Loucy (cell line): Measurements from ENCODE around the gene LGALS7B.
"Not testable (repeated sequence)": the region's sequence is repeated elsewhere in the genome, so short reads cannot be mapped to it uniquely, and the experiment has no call there.

Source experiments
- H2AFZ ChIP-seq: fragments of 200-600 bp; sonication (generic); 2 replicates; pipeline ENCODE4 v1.6.0; 2016; ENCODE audit warnings: antibody characterized with exemption, mild to moderate bottlenecking, low read length, moderate library complexity
- H3F3A ChIP-seq: fragments of 200-600 bp; 2 replicates; pipeline ENCODE4 v1.6.0; 2016; ENCODE audit warnings: antibody characterized with exemption, low read depth, mild to moderate bottlenecking
- H3K27me3 ChIP-seq: fragments of 200-600 bp; sonication (generic); 2 replicates; pipeline ENCODE4 v1.6.1; 2014; ENCODE audit warnings: low read length, mild to moderate bottlenecking; ENCODE audit not compliant: insufficient read depth, poor library complexity, severe bottlenecking
- H3K36me3 ChIP-seq: fragments of 200-600 bp; sonication (generic); 2 replicates; pipeline ENCODE4 v1.6.1; 2016; ENCODE audit warnings: low read length; ENCODE audit not compliant: insufficient read depth
- H3K4me1 ChIP-seq: fragments of 200-600 bp; sonication (generic); 2 replicates; pipeline ENCODE4 v1.5.1; 2014; ENCODE audit warnings: low read length, mild to moderate bottlenecking; ENCODE audit not compliant: insufficient read depth, poor library complexity, severe bottlenecking
- H3K4me2 ChIP-seq: fragments of 200-600 bp; sonication (generic); 2 replicates; pipeline ENCODE4 v1.6.0; 2014; ENCODE audit warnings: antibody characterized with exemption, low read length, low read depth, mild to moderate bottlenecking; ENCODE audit not compliant: poor library complexity, severe bottlenecking
- H3K4me3 ChIP-seq: fragments of 200-600 bp; sonication (generic); 2 replicates; pipeline ENCODE4 v1.5.1; 2014; ENCODE audit warnings: low read length, mild to moderate bottlenecking, mixed read lengths; ENCODE audit not compliant: poor library complexity, severe bottlenecking
- H3K79me2 ChIP-seq: fragments of 200-600 bp; sonication (generic); 2 replicates; pipeline ENCODE4 v1.6.1; 2014; ENCODE audit warnings: low read length; ENCODE audit not compliant: insufficient read depth
- H3K9ac ChIP-seq: fragments of 200-600 bp; sonication (generic); 2 replicates; pipeline ENCODE4 v1.6.0; 2014; ENCODE audit warnings: mild to moderate bottlenecking, low read depth, low read length, moderate library complexity; ENCODE audit not compliant: poor library complexity, severe bottlenecking
- H3K9me2 ChIP-seq: fragments of 200-600 bp; sonication (generic); replicated peaks from 2 replicates; pipeline ENCODE4 v1.6.1; 2016; ENCODE audit warnings: low read depth, low read length, mixed read lengths
- H3K9me3 ChIP-seq: fragments of 200-600 bp; sonication (generic); 2 replicates; pipeline ENCODE4 v1.6.1; 2014; ENCODE audit warnings: mild to moderate bottlenecking, antibody characterized with exemption, low read length, low read depth; ENCODE audit not compliant: insufficient read depth
- H4K20me1 ChIP-seq: fragments of 200-600 bp; sonication (generic); 2 replicates; pipeline ENCODE4 v1.6.0; 2014; ENCODE audit warnings: antibody characterized with exemption, low read length, mild to moderate bottlenecking; ENCODE audit not compliant: insufficient read depth, poor library complexity, severe bottlenecking
- CTCF ChIP-seq: fragments of 200-600 bp; sonication (generic); conservative IDR thresholded peaks from 2 replicates; pipeline ENCODE4 v1.5.1; 2014; ENCODE audit warnings: mild to moderate bottlenecking, antibody characterized with exemption, low read length
- EZH2phosphoT487 ChIP-seq: fragments of 200-600 bp; IDR thresholded peaks from 2 replicates; pipeline ENCODE4 v1.6.1; 2018; ENCODE audit warnings: antibody characterized with exemption, mild to moderate bottlenecking, moderate library complexity, borderline replicate concordance

The LGALS7B gene

GRCh38 chr19:38784224-38784623, 4.8 kb upstream of the LGALS7B start:
- TF ChIP-seq CTCF (no peak), EZH2phosphoT487 (no peak)
- no peaks in the 10 kb centered on the region for H3K36me3 ChIP-seq
- no peaks in the 10 kb centered on the region for H3K4me1 ChIP-seq
- H3K9me2 ChIP-seq: no peaks in the 10 kb centered on the region
- H3K9ac ChIP-seq: no peak overlapping the region
- H3F3A ChIP-seq: no peaks in the 10 kb centered on the region
- H3K4me3 ChIP-seq: no peak overlapping the region
- H3K79me2 ChIP-seq: no peaks in the 10 kb centered on the region
- no peaks in the 10 kb centered on the region for H4K20me1 ChIP-seq
- no peak overlapping the region for H2AFZ ChIP-seq
- H3K4me2 ChIP-seq: no peak overlapping the region
- no peaks in the 10 kb centered on the region for H3K9me3 ChIP-seq
- H3K27me3 ChIP-seq: no peaks in the 10 kb centered on the region

- TF ChIP-seq CTCF (no peak), EZH2phosphoT487 (no peak)
- Histone ChIP-seq H3K4me1 (no peaks in the 10 kb centered on the region), H3K79me2 (no peaks in the 10 kb centered on the region), H3K9me3 (no peaks in the 10 kb centered on the region), H3K36me3 (no peaks in the 10 kb centered on the region), H4K20me1 (no peaks in the 10 kb centered on the region), H3K4me2 (no peak overlapping the region), H3K9ac (no peak overlapping the region), H3K9me2 (no peaks in the 10 kb centered on the region), H3F3A (no peaks in the 10 kb centered on the region), H3K4me3 (no peak overlapping the region), H2AFZ (no peak overlapping the region), H3K27me3 (no peaks in the 10 kb centered on the region)
Observed at GRCh38 chr19:38785187-38785699, 3.8 kb upstream of the LGALS7B start.

- H3K4me2 ChIP-seq, H4K20me1 ChIP-seq, H3K4me3 ChIP-seq, H3K36me3 ChIP-seq, H2AFZ ChIP-seq, H3K79me2 ChIP-seq, H3K27me3 ChIP-seq, H3K9ac ChIP-seq, H3K9me3 ChIP-seq, H3K9me2 ChIP-seq, H3K4me1 ChIP-seq, H3F3A ChIP-seq: not testable (repeated sequence)
Observed at GRCh38 chr19:38786061-38786460, 2.9 kb upstream of the LGALS7B start.

- Histone ChIP-seq H3K4me2 (no peak overlapping the region), H3F3A (no peaks in the 10 kb centered on the region), H3K9me2 (no peaks in the 10 kb centered on the region), H2AFZ (no peak overlapping the region), H4K20me1 (no peaks in the 10 kb centered on the region), H3K9ac (no peak overlapping the region), H3K4me3 (no peak overlapping the region), H3K36me3 (no peaks in the 10 kb centered on the region), H3K4me1 (no peaks in the 10 kb centered on the region), H3K27me3 (no peaks in the 10 kb centered on the region), H3K79me2 (no peaks in the 10 kb centered on the region), H3K9me3 (no peaks in the 10 kb centered on the region)
- no peak for TF ChIP-seq EZH2phosphoT487
- TF ChIP-seq CTCF: no peak
Observed at GRCh38 chr19:38786572-38787265, 2.3 kb upstream of the LGALS7B start.

- H3K4me3 ChIP-seq, H3K9ac ChIP-seq, H4K20me1 ChIP-seq, H3K4me1 ChIP-seq, H3K4me2 ChIP-seq, H3F3A ChIP-seq, H3K9me3 ChIP-seq, H3K27me3 ChIP-seq, H3K36me3 ChIP-seq, H3K79me2 ChIP-seq, H2AFZ ChIP-seq, H3K9me2 ChIP-seq: not testable (repeated sequence)
Observed at GRCh38 chr19:38790507-38791403, 1.8 kb downstream of the LGALS7B start.
